ENCODE measurements around the gene IL22.

IL22 gene

GRCh38 chr12:68253504-68253903, at the start of gene IL22:
IL22 (minus strand) TSS chr12:68253604; CDS start chr12:68253448, 156 bp downstream.
- no peak for DNase-seq

GRCh38 chr12:68297929-68298328, 44.5 kb upstream of the IL22 start:
- DNase-seq, result no peak

GRCh38 chr12:68294251-68294650, 40.8 kb upstream of the IL22 start:
- DNase-seq, result no peak

- DNase-seq, result no peak
Measured at GRCh38 chr12:68293347-68293746, 39.9 kb upstream of the IL22 start.

GRCh38 chr12:68292151-68292943, 38.9 kb upstream of the IL22 start:
- no peak for DNase-seq

GRCh38 chr12:68291396-68292036, 38.1 kb upstream of the IL22 start:
- no peak for DNase-seq

- DNase-seq, result peak; percentile 26 to 51
Measured at GRCh38 chr12:68290126-68290525, 36.7 kb upstream of the IL22 start.

GRCh38 chr12:68287106-68287505, 33.7 kb upstream of the IL22 start:
- DNase-seq, result no peak

GRCh38 chr12:68286396-68286795, 33.0 kb upstream of the IL22 start:
- no peak for DNase-seq

GRCh38 chr12:68285541-68285940, 32.1 kb upstream of the IL22 start:
- DNase-seq, result no peak

- DNase-seq, result no peak
Measured at GRCh38 chr12:68281322-68282077, 28.1 kb upstream of the IL22 start.

GRCh38 chr12:68280240-68280639, 26.8 kb upstream of the IL22 start:
- DNase-seq, result no peak

- no peak for DNase-seq
Measured at GRCh38 chr12:68279227-68280054, 26.0 kb upstream of the IL22 start.

- no peak for DNase-seq
Measured at GRCh38 chr12:68276402-68276930, 23.1 kb upstream of the IL22 start.

- no peak for DNase-seq
Measured at GRCh38 chr12:68272732-68273131, 19.3 kb upstream of the IL22 start.

- DNase-seq, result no peak
Measured at GRCh38 chr12:68271346-68271745, 17.9 kb upstream of the IL22 start.

- DNase-seq, result no peak
Measured at GRCh38 chr12:68270358-68270757, 17.0 kb upstream of the IL22 start.

- DNase-seq, result no peak
Measured at GRCh38 chr12:68269779-68270178, 16.4 kb upstream of the IL22 start.

GRCh38 chr12:68268967-68269366, 15.6 kb upstream of the IL22 start:
- DNase-seq, result no peak

GRCh38 chr12:68267892-68268396, 14.5 kb upstream of the IL22 start:
- DNase-seq, result no peak

- DNase-seq, result no peak
Measured at GRCh38 chr12:68264857-68265256, 11.5 kb upstream of the IL22 start.

GRCh38 chr12:68264158-68264855, 10.9 kb upstream of the IL22 start:
- no peak for DNase-seq

Measured in stimulated activated CD4-positive, alpha-beta T cell treated with anti-CD3 and anti-CD28 coated beads, Interleukin-2, amount 100 ng/mL, for 24 hours (primary cell).